OCI-LY1 (cell line): ENCODE measurements around the gene CHKA.

Source experiments
- H2AFZ ChIP-seq: fragments of 200-600 bp; sonication (generic), shearing (Covaris generic); 2 replicates; pipeline ENCODE4 v1.6.0; 2014; ENCODE audit warnings: antibody characterized with exemption, mild to moderate bottlenecking, low read length
- H3F3A ChIP-seq: fragments of 200-600 bp; sonication (generic), shearing (Covaris generic); 2 replicates; pipeline ENCODE4 v1.6.0; 2014; ENCODE audit warnings: mild to moderate bottlenecking, antibody characterized with exemption, low read length, moderate library complexity; ENCODE audit not compliant: insufficient read depth
- H3K27ac ChIP-seq: fragments of 200-600 bp; sonication (generic); 2 replicates; pipeline ENCODE4 v1.5.1; 2014; ENCODE audit warnings: low read length, mixed run types, mild to moderate bottlenecking, low read depth; ENCODE audit not compliant: poor library complexity, severe bottlenecking
- H3K27me3 ChIP-seq: fragments of 200-600 bp; sonication (generic); 2 replicates; pipeline ENCODE4 v1.6.0; 2014; ENCODE audit warnings: antibody characterized with exemption, mild to moderate bottlenecking, low read length, moderate library complexity; ENCODE audit not compliant: insufficient read depth
- H3K36me3 ChIP-seq: fragments of 200-600 bp; sonication (generic); 2 replicates; pipeline ENCODE4 v1.6.1; 2014; ENCODE audit warnings: mild to moderate bottlenecking, antibody characterized with exemption, low read length, moderate library complexity, mixed read lengths; ENCODE audit not compliant: insufficient read depth
- H3K4me1 ChIP-seq: fragments of 200-600 bp; sonication (generic); 2 replicates; pipeline ENCODE4 v1.5.1; 2014; ENCODE audit warnings: mild to moderate bottlenecking, low read length, moderate library complexity; ENCODE audit not compliant: insufficient read depth, severe bottlenecking
- H3K4me2 ChIP-seq: fragments of 200-600 bp; sonication (generic), shearing (Covaris generic); 2 replicates; pipeline ENCODE4 v1.6.1; 2014; ENCODE audit warnings: low read length
- H3K4me3 ChIP-seq: fragments of 200-600 bp; sonication (generic); 2 replicates; pipeline ENCODE4 v1.5.1; 2014; ENCODE audit warnings: low read length, low read depth, mild to moderate bottlenecking, mixed read lengths; ENCODE audit not compliant: poor library complexity, severe bottlenecking
- H3K79me2 ChIP-seq: fragments of 200-600 bp; shearing (Covaris generic); 2 replicates; pipeline ENCODE4 v1.6.1; 2016; ENCODE audit warnings: mixed run types, low read length, mixed read lengths; ENCODE audit not compliant: insufficient read depth
- H3K9ac ChIP-seq: fragments of 200-600 bp; sonication (generic), shearing (Covaris generic); 2 replicates; pipeline ENCODE4 v1.6.1; 2014; ENCODE audit warnings: mild to moderate bottlenecking, low read length, mixed read lengths
- H3K9me2 ChIP-seq: fragments of 200-600 bp; sonication (generic), shearing (Covaris generic); 2 replicates; pipeline ENCODE4 v1.6.1; 2014; ENCODE audit warnings: low read depth, mild to moderate bottlenecking, low read length, mixed read lengths
- H3K9me3 ChIP-seq: fragments of 200-600 bp; shearing (Covaris generic); 2 replicates; pipeline ENCODE4 v1.6.1; 2014; ENCODE audit warnings: low read length, mixed read lengths
- H4K20me1 ChIP-seq: fragments of 200-600 bp; sonication (generic), shearing (Covaris generic); 2 replicates; pipeline ENCODE4 v1.6.0; 2016; ENCODE audit warnings: mild to moderate bottlenecking, low read length; ENCODE audit not compliant: insufficient read depth
- EZH2 ChIP-seq: fragments of 200-600 bp; sonication (generic), shearing (Covaris generic); IDR thresholded peaks from 2 replicates; pipeline ENCODE4 v1.8.0; 2017; ENCODE audit warnings: borderline replicate concordance, mixed run types, mild to moderate bottlenecking, antibody characterized with exemption, low read length, moderate library complexity, mixed read lengths
- TF ChIP-seq, protein P1 (sequence below): fragments of 200-600 bp; sonication (generic), shearing (Covaris generic); IDR thresholded peaks from 2 replicates; pipeline ENCODE4 v1.5.1; 2017; ENCODE audit warnings: mild to moderate bottlenecking, antibody characterized with exemption, low read length, moderate library complexity, mixed read lengths

CHKA gene

DNA sequence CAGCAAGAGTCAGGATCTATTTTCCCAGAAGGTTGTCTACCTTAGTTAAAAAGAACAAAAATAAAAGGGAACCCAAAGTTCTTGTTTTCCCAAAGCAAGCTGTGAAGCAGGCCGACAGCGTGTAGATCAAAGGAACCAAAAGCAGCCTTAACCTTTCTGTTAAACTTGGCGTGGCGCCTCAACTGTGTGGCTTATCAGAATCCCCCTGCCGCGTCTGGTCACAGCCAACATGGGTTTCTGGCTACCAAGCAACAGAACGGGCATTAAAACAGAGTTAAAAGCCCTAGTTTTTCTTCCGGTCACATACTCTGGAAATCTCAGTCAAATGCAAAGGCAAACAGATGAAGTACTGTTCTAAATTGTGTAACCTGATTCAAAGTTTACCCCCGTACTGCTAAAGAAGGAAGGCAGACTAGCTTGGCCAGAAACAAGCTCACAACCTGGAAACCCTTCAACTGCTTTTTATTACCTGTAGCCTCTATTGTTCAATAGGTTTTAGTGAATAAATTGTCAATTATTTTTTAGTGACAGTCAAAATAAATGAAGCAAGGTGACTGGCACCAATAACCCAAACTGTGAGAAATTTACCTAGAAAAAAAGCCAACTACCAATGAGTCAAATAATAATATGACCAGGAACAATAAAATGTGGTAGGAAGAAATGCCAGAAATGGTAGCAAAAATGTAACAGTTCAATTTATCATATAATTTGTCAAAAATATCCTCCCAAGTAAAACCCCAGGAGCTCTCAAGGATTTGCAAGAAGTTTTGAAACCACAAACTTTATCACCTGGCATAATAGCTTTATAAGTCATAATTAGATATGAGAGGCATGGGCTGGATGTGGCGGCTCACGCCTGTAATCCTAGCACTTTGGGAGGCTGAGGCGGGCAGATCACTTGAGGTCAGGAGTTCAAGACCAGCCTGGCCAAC is 21.4 kb downstream of the CHKA start:
- H3K4me3 ChIP-seq, result peak overlapping the region; percentile 46

DNA sequence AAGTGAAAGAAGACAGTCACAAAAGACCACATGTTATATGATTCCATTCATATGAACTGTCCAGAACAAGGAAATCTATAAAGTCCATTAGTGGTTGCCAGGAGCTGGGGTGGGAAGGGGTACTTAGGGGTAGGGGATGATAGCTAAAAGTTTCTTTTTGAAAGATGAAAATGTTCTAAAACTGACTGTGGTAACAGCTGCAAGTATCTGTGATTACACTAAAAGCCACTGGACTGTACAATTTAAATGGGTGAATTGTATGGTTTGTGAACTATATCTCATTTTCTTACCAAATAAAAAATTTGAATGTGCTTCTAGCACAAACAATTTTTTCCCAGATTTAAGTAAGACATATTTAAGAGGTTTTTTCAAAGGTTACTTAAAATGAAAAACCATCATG is 22.1 kb downstream of the CHKA start:
- Histone ChIP-seq H3K79me2 (peaks cover 26% of the 10 kb centered on the region), H3K4me2 (peak overlapping the region; percentile 72), H3K9ac (peak overlapping the region; percentile 55), H3K9me3 (peaks cover 5% of the 10 kb centered on the region), H4K20me1 (no peaks in the 10 kb centered on the region), H3K36me3 (peaks cover 8% of the 10 kb centered on the region), H3K9me2 (no peaks in the 10 kb centered on the region), H3K27ac (peak overlapping the region; percentile 91), H3F3A (no peaks in the 10 kb centered on the region), H3K4me3 (peak overlapping the region; percentile 46), H3K4me1 (peaks cover 29% of the 10 kb centered on the region), H2AFZ (no peak overlapping the region), H3K27me3 (no peaks in the 10 kb centered on the region)
- TF ChIP-seq, protein P1, sequence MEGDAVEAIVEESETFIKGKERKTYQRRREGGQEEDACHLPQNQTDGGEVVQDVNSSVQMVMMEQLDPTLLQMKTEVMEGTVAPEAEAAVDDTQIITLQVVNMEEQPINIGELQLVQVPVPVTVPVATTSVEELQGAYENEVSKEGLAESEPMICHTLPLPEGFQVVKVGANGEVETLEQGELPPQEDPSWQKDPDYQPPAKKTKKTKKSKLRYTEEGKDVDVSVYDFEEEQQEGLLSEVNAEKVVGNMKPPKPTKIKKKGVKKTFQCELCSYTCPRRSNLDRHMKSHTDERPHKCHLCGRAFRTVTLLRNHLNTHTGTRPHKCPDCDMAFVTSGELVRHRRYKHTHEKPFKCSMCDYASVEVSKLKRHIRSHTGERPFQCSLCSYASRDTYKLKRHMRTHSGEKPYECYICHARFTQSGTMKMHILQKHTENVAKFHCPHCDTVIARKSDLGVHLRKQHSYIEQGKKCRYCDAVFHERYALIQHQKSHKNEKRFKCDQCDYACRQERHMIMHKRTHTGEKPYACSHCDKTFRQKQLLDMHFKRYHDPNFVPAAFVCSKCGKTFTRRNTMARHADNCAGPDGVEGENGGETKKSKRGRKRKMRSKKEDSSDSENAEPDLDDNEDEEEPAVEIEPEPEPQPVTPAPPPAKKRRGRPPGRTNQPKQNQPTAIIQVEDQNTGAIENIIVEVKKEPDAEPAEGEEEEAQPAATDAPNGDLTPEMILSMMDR, result no peak
- TF ChIP-seq EZH2, result no peak

More for the DNA sequence above, 21.4 kb downstream of the CHKA start:
- no peaks in the 10 kb centered on the region for H4K20me1 ChIP-seq
- peak overlapping the region; percentile 55 for H3K9ac ChIP-seq
- H2AFZ ChIP-seq, result no peak overlapping the region
- H3F3A ChIP-seq, result no peaks in the 10 kb centered on the region
- peaks cover 5% of the 10 kb centered on the region for H3K9me3 ChIP-seq
- H3K36me3 ChIP-seq, result peaks cover 5% of the 10 kb centered on the region
- peak overlapping the region; percentile 91 for H3K27ac ChIP-seq
- H3K79me2 ChIP-seq, result peaks cover 32% of the 10 kb centered on the region
- H3K9me2 ChIP-seq, result no peaks in the 10 kb centered on the region
- H3K4me1 ChIP-seq, result peaks cover 29% of the 10 kb centered on the region
- no peaks in the 10 kb centered on the region for H3K27me3 ChIP-seq
- TF ChIP-seq, protein P1, result no peak
- TF ChIP-seq EZH2, result no peak
- H3K4me2 ChIP-seq, result peak overlapping the region; percentile 72

DNA sequence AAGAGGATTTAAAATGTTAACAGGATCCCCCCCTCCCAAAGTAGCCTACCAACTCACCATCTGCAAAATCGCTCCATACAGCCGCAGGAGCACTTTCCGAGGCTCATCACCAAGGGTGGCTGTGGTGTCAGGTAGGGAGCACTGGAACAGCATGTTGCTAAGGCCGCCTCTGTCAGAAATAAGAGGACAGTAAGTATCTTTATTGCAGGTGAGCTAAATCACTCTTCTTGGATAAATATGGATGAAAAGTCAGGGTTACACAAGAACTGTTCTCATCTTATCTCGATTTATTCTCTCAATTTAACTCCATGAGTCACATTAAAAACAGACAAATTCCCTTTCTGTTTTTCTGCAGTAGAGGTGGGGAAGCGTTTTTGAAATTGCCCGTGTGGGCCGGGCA is 24.2 kb downstream of the CHKA start:
- no peaks in the 10 kb centered on the region for H3K9me2 ChIP-seq
- no peak overlapping the region for H3K9ac ChIP-seq
- TF ChIP-seq, protein P1, result no peak
- TF ChIP-seq EZH2, result no peak
- H3K36me3 ChIP-seq, result peaks cover 3% of the 10 kb centered on the region; the same call in 1 of the 2 replicates
- H3K9me3 ChIP-seq, result no peaks in the 10 kb centered on the region
- H3F3A ChIP-seq, result 0 out of 2 replicates have a peak, but pooled peaks cover 6% of the 10 kb centered on the region
- no peak overlapping the region for H2AFZ ChIP-seq
- peaks cover 12% of the 10 kb centered on the region for H3K79me2 ChIP-seq
- no peak overlapping the region for H3K27ac ChIP-seq
- no peaks in the 10 kb centered on the region for H3K27me3 ChIP-seq
- no peak overlapping the region for H3K4me3 ChIP-seq
- H3K4me1 ChIP-seq, result peaks cover 29% of the 10 kb centered on the region
- H4K20me1 ChIP-seq, result no peaks in the 10 kb centered on the region
- H3K4me2 ChIP-seq, result no peak overlapping the region
